Measurements from ENCODE around the gene AMBRA1.

Gene AMBRA1

GRCh38 chr11:46414466-46414796 is 179.4 kb downstream of the AMBRA1 start:
- Histone ChIP-seq H3K27ac (ENCODE audit: low read depth, low read length) (no peak overlapping the region), H3K36me3 (ENCODE audit: control insufficient read depth in 1 of 2, insufficient read depth in 2 of 2, low read length in 2 of 2) (peaks cover 26 to 51% of the 10 kb centered on the region in 2 donors), H3K4me1 (ENCODE audit: control insufficient read depth in 1 of 2, insufficient read depth in 2 of 2, low read length in 2 of 2) (peaks cover 14 to 18% of the 10 kb centered on the region in 2 donors), H3K9ac (ENCODE audit: low read depth in 1 of 2, low read length in 2 of 2) (no peak overlapping the region), H3K27me3 (ENCODE audit: control insufficient read depth in 1 of 2, insufficient read depth in 2 of 2, low read length in 2 of 2) (no peaks in the 10 kb centered on the region), H3K9me3 (ENCODE audit: control insufficient read depth in 1 of 2, low read length in 2 of 2) (no peaks in the 10 kb centered on the region), H3K4me3 (ENCODE audit: low read depth in 1 of 2, low read length in 2 of 2) (no peak overlapping the region)

- Histone ChIP-seq H3K27ac (ENCODE audit: low read depth, low read length) (no peak overlapping the region), H3K4me3 (ENCODE audit: low read depth in 1 of 2, low read length in 2 of 2) (no peak overlapping the region), H3K27me3 (ENCODE audit: control insufficient read depth in 1 of 2, insufficient read depth in 2 of 2, low read length in 2 of 2) (no peaks in the 10 kb centered on the region), H3K4me1 (ENCODE audit: control insufficient read depth in 1 of 2, insufficient read depth in 2 of 2, low read length in 2 of 2) (peaks cover 14 to 18% of the 10 kb centered on the region in 2 donors), H3K36me3 (ENCODE audit: control insufficient read depth in 1 of 2, insufficient read depth in 2 of 2, low read length in 2 of 2) (peaks cover 30 to 54% of the 10 kb centered on the region in 2 donors), H3K9me3 (ENCODE audit: control insufficient read depth in 1 of 2, low read length in 2 of 2) (no peaks in the 10 kb centered on the region), H3K9ac (ENCODE audit: low read depth in 1 of 2, low read length in 2 of 2) (no peak overlapping the region)
These were observed 179.9 kb downstream of the AMBRA1 start for GRCh38 chr11:46413760-46414465.

GRCh38 chr11:46410021-46410420 is 183.8 kb downstream of the AMBRA1 start:
- peaks cover 36 to 47% of the 10 kb centered on the region in 2 donors for H3K36me3 ChIP-seq (ENCODE audit: control insufficient read depth in 1 of 2, insufficient read depth in 2 of 2, low read length in 2 of 2)
- no peak overlapping the region for H3K27ac ChIP-seq (ENCODE audit: low read depth, low read length)

DNA sequence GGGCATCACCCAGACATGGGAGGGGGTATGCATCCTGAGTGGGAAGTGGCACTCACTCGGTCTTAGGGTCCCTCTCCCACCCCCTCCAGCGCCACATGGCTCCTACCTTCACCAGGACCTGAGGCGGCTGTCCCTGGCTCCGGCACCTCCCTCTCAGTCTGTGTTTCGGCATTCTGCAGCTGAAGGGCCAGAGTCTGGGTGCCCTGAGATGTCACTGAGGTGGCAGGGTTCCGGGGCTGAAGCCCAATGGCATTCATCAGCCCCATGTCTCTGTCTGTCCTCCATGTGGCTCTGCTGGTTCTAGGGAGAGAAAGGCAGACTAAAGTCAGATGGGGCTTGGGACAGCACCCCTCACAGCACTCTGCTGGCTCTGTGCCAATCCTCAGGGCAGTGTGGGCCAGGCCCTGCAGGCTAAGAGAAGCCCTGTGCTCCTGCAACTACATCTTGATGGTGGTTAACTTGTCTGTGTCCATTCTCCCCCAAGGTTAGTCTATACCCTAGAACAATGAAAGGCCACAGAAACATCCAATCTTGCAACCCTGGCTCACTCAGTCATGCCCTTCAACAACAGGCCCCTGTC is 185.3 kb downstream of the AMBRA1 start:
- Histone ChIP-seq H3K9ac (ENCODE audit: low read depth in 1 of 2, low read length in 2 of 2) (no peak overlapping the region), H3K4me3 (ENCODE audit: low read depth in 1 of 2, low read length in 2 of 2) (no peak overlapping the region), H3K27ac (ENCODE audit: low read depth, low read length) (no peak overlapping the region), H3K36me3 (ENCODE audit: control insufficient read depth in 1 of 2, insufficient read depth in 2 of 2, low read length in 2 of 2) (peaks cover 34 to 49% of the 10 kb centered on the region in 2 donors), H3K9me3 (ENCODE audit: control insufficient read depth in 1 of 2, low read length in 2 of 2) (no peaks in the 10 kb centered on the region), H3K4me1 (ENCODE audit: control insufficient read depth in 1 of 2, insufficient read depth in 2 of 2, low read length in 2 of 2) (no peaks in the 10 kb centered on the region), H3K27me3 (ENCODE audit: control insufficient read depth in 1 of 2, insufficient read depth in 2 of 2, low read length in 2 of 2) (no peaks in the 10 kb centered on the region)

More at GRCh38 chr11:46410021-46410420, 183.8 kb downstream of the AMBRA1 start:
- H3K4me1 ChIP-seq (ENCODE audit: control insufficient read depth in 1 of 2, insufficient read depth in 2 of 2, low read length in 2 of 2), result peaks cover 7 to 11% of the 10 kb centered on the region in 2 donors
- H3K27me3 ChIP-seq (ENCODE audit: control insufficient read depth in 1 of 2, insufficient read depth in 2 of 2, low read length in 2 of 2), result no peaks in the 10 kb centered on the region
- H3K9ac ChIP-seq (ENCODE audit: low read depth in 1 of 2, low read length in 2 of 2), result no peak overlapping the region
- no peak overlapping the region for H3K4me3 ChIP-seq (ENCODE audit: low read depth in 1 of 2, low read length in 2 of 2)
- H3K9me3 ChIP-seq (ENCODE audit: control insufficient read depth in 1 of 2, low read length in 2 of 2), result no peaks in the 10 kb centered on the region

DNA sequence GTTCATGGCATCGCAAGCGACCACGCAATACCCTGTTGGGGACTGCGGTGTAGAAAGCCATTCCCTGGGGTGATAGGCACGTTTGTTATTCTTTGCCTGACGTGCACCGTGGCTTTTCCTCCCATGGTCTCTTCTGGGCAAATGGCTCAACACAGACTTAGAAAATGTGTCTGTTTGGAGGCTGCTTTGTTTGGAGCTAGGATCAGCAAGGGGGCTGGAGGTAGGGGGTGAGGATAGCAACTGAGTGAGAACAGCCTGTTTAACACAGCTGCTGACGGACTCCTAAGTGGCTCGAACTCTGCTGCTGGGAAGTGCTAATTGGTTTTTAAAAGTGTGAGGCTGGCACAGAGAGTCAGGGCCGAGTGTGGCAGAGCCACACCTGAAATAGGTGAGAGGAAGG is 186.2 kb downstream of the AMBRA1 start:
- Histone ChIP-seq H3K4me3 (ENCODE audit: low read depth in 1 of 2, low read length in 2 of 2) (no peak overlapping the region), H3K27ac (ENCODE audit: low read depth, low read length) (no peak overlapping the region), H3K36me3 (ENCODE audit: control insufficient read depth in 1 of 2, insufficient read depth in 2 of 2, low read length in 2 of 2) (peaks cover 37 to 58% of the 10 kb centered on the region in 2 donors), H3K27me3 (ENCODE audit: control insufficient read depth in 1 of 2, insufficient read depth in 2 of 2, low read length in 2 of 2) (no peaks in the 10 kb centered on the region), H3K9me3 (ENCODE audit: control insufficient read depth in 1 of 2, low read length in 2 of 2) (no peaks in the 10 kb centered on the region), H3K9ac (ENCODE audit: low read depth in 1 of 2, low read length in 2 of 2) (no peak overlapping the region), H3K4me1 (ENCODE audit: control insufficient read depth in 1 of 2, insufficient read depth in 2 of 2, low read length in 2 of 2) (no peaks in the 10 kb centered on the region)

- H3K9me3 ChIP-seq (ENCODE audit: control insufficient read depth in 1 of 2, low read length in 2 of 2), result no peaks in the 10 kb centered on the region
- no peak overlapping the region for H3K27ac ChIP-seq (ENCODE audit: low read depth, low read length)
- H3K4me1 ChIP-seq (ENCODE audit: control insufficient read depth in 1 of 2, insufficient read depth in 2 of 2, low read length in 2 of 2), result no peaks in the 10 kb centered on the region
- H3K4me3 ChIP-seq (ENCODE audit: low read depth in 1 of 2, low read length in 2 of 2), result no peak overlapping the region
- H3K9ac ChIP-seq (ENCODE audit: low read depth in 1 of 2, low read length in 2 of 2), result no peak overlapping the region
- H3K36me3 ChIP-seq (ENCODE audit: control insufficient read depth in 1 of 2, insufficient read depth in 2 of 2, low read length in 2 of 2), result peaks cover 37 to 58% of the 10 kb centered on the region in 2 donors
- no peaks in the 10 kb centered on the region for H3K27me3 ChIP-seq (ENCODE audit: control insufficient read depth in 1 of 2, insufficient read depth in 2 of 2, low read length in 2 of 2)
These were observed 189.3 kb downstream of the AMBRA1 start for GRCh38 chr11:46404476-46405017.

DNA sequence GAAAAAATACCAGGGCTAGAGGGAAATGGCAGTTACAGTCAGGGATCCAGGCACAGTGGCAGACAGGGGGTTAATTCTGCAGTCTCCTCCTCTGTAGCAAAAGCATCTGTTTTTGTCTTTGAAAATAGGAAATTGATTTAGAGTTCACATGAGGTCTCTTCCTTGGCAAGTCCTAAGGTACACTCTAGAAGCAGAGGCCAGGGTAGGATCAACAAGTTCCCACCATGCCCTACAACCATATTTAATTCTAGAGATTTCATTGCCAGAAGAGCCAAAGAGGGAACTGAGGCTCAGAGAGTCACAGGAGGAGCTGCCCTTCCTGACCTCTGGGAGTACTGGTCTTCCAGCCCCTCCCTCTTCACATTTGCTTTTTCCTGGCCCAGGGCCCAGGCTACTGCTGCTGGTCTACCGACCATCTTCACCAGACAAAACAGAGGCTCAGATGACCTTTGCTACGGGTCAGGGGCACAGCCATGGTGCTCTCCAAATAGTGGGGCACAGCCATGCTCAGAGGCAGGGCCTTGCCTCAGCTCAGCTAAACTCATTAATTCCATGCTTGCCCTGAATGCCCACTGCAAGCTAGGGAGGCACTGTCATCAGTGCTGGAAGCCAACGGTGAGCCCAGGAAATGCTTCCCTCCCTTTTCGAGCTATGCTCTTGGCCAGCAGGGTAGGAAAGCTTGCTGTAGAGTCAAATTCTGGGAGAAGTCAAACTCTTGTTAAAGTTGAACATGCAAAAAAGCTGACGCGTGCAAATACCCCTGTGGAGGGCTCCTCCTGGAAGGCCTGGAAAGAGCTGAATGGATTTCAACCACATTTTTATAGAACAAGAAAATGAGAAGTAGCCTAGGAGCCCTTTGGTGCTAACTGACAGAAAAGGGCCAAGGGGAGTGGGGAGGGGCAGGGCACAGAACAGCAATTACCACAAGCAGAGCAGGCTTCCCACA is 190.6 kb downstream of the AMBRA1 start:
- no peaks in the 10 kb centered on the region for H3K9me3 ChIP-seq (ENCODE audit: control insufficient read depth in 1 of 2, low read length in 2 of 2)
- H3K4me3 ChIP-seq (ENCODE audit: low read depth in 1 of 2, low read length in 2 of 2), result no peak overlapping the region
- no peaks in the 10 kb centered on the region for H3K27me3 ChIP-seq (ENCODE audit: control insufficient read depth in 1 of 2, insufficient read depth in 2 of 2, low read length in 2 of 2)
- H3K36me3 ChIP-seq (ENCODE audit: control insufficient read depth in 1 of 2, insufficient read depth in 2 of 2, low read length in 2 of 2), result peaks cover 28 to 47% of the 10 kb centered on the region in 2 donors
- H3K9ac ChIP-seq (ENCODE audit: low read depth in 1 of 2, low read length in 2 of 2), result no peak overlapping the region
- no peaks in the 10 kb centered on the region for H3K4me1 ChIP-seq (ENCODE audit: control insufficient read depth in 1 of 2, insufficient read depth in 2 of 2, low read length in 2 of 2)
- H3K27ac ChIP-seq (ENCODE audit: low read depth, low read length), result no peak overlapping the region

GRCh38 chr11:46397526-46397925 is 196.3 kb downstream of the AMBRA1 start:
- Histone ChIP-seq H3K9me3 (ENCODE audit: control insufficient read depth in 1 of 2, low read length in 2 of 2) (no peaks in the 10 kb centered on the region), H3K9ac (ENCODE audit: low read depth in 1 of 2, low read length in 2 of 2) (no peak overlapping the region)

DNA sequence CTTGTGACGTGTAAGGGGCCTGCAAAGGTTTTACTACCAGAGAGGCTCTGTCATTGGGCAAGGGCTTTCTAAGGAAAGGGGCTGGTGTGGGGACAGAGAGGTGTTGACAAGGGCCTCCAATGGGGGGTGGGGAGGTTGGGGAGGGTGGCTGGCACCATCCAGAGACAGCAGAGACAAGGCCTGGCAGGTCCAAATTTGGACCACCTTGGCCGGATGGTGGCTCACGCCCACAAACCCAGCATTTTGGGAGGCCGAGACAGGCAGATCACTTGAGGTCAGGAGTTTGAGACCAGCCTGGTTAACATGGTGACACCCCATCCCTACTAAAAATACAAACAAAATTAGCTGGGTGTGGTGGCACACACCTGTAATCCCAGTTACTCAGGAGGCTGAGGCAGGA is 200.1 kb downstream of the AMBRA1 start:
- H3K9ac ChIP-seq (ENCODE audit: low read depth in 1 of 2, low read length in 2 of 2), result no peak overlapping the region
- peaks cover 21 to 27% of the 10 kb centered on the region in 2 donors for H3K4me1 ChIP-seq (ENCODE audit: control insufficient read depth in 1 of 2, insufficient read depth in 2 of 2, low read length in 2 of 2)
- H3K27me3 ChIP-seq (ENCODE audit: control insufficient read depth in 1 of 2, insufficient read depth in 2 of 2, low read length in 2 of 2), result peaks cover 21 to 26% of the 10 kb centered on the region in 2 donors
- no peak overlapping the region for H3K4me3 ChIP-seq (ENCODE audit: low read depth in 1 of 2, low read length in 2 of 2)
- H3K27ac ChIP-seq (ENCODE audit: low read depth, low read length), result no peak overlapping the region
- no peaks in the 10 kb centered on the region for H3K9me3 ChIP-seq (ENCODE audit: control insufficient read depth in 1 of 2, low read length in 2 of 2)
- peaks cover 17 to 21% of the 10 kb centered on the region in 2 donors for H3K36me3 ChIP-seq (ENCODE audit: control insufficient read depth in 1 of 2, insufficient read depth in 2 of 2, low read length in 2 of 2)

More at GRCh38 chr11:46397526-46397925, 196.3 kb downstream of the AMBRA1 start:
- no peak overlapping the region for H3K27ac ChIP-seq (ENCODE audit: low read depth, low read length)
- no peak overlapping the region for H3K4me3 ChIP-seq (ENCODE audit: low read depth in 1 of 2, low read length in 2 of 2)
- peaks cover 27 to 32% of the 10 kb centered on the region in 2 donors for H3K36me3 ChIP-seq (ENCODE audit: control insufficient read depth in 1 of 2, insufficient read depth in 2 of 2, low read length in 2 of 2)
- peaks cover 0 to 7% of the 10 kb centered on the region in 2 donors for H3K4me1 ChIP-seq (ENCODE audit: control insufficient read depth in 1 of 2, insufficient read depth in 2 of 2, low read length in 2 of 2)
- no peaks in the 10 kb centered on the region for H3K27me3 ChIP-seq (ENCODE audit: control insufficient read depth in 1 of 2, insufficient read depth in 2 of 2, low read length in 2 of 2)
